Mesendoderm (in vitro differentiated cells): ENCODE measurements around the gene PLGRKT.
"Not testable (repeated sequence)": the region's sequence is repeated elsewhere in the genome, so short reads cannot be mapped to it uniquely, and the experiment has no call there.

Experiments used
- DNase-seq: peaks from one replicate; pipeline ENCODE4 v3.0.0; 2013
- H2AK5ac ChIP-seq: 2 replicates; pipeline ENCODE4 v1.6.1; 2013; ENCODE audit warnings: low read length, inconsistent platforms
- H2BK120ac ChIP-seq: 2 replicates; pipeline ENCODE4 v1.6.1; 2013; ENCODE audit warnings: low read depth, mild to moderate bottlenecking, low read length, moderate library complexity, mixed read lengths
- H2BK15ac ChIP-seq: replicated peaks from 2 replicates; pipeline ENCODE4 v1.6.1; 2013; ENCODE audit warnings: low read depth, mild to moderate bottlenecking, moderate library complexity
- H2BK5ac ChIP-seq: 2 replicates; pipeline ENCODE4 v1.6.1; 2013; ENCODE audit warnings: low read length, inconsistent platforms
- H3K18ac ChIP-seq: 2 replicates; pipeline ENCODE4 v1.6.1; 2013; ENCODE audit warnings: mild to moderate bottlenecking, low read length, mixed read lengths
- H3K23ac ChIP-seq: one replicate; pipeline ENCODE4 v1.6.1; 2013; ENCODE audit warnings: low read length
- H3K27ac ChIP-seq: 2 replicates; pipeline ENCODE4 v1.5.1; 2013; ENCODE audit warnings: low read depth, mild to moderate bottlenecking, inconsistent platforms, low read length, moderate library complexity
- H3K27me3 ChIP-seq: 2 replicates; pipeline ENCODE4 v1.6.1; 2013; ENCODE audit warnings: low read length, control low read depth, mild to moderate bottlenecking, inconsistent platforms; ENCODE audit not compliant: insufficient read depth, poor library complexity
- H3K36me3 ChIP-seq: 2 replicates; pipeline ENCODE4 v1.6.1; 2013; ENCODE audit warnings: low read length, inconsistent platforms; ENCODE audit not compliant: control insufficient read depth, insufficient read depth
- H3K4ac ChIP-seq: one replicate; pipeline ENCODE4 v1.6.1; 2013; ENCODE audit warnings: low read depth, mild to moderate bottlenecking, low read length, moderate library complexity
- H3K4me1 ChIP-seq: 2 replicates; pipeline ENCODE4 v1.6.1; 2013; ENCODE audit warnings: low read depth, low read length, inconsistent platforms; ENCODE audit not compliant: control insufficient read depth
- H3K4me2 ChIP-seq: 2 replicates; pipeline ENCODE4 v1.6.1; 2013; ENCODE audit warnings: low read length
- H3K4me3 ChIP-seq: 2 replicates; pipeline ENCODE4 v1.5.1; 2013; ENCODE audit warnings: mild to moderate bottlenecking, low read length
- H3K56ac ChIP-seq: one replicate; pipeline ENCODE4 v1.6.1; 2013; ENCODE audit warnings: low read length
- H3K79me1 ChIP-seq: 2 replicates; pipeline ENCODE4 v1.6.1; 2013; ENCODE audit warnings: low read length, inconsistent platforms
- H3K79me2 ChIP-seq: 2 replicates; pipeline ENCODE4 v1.6.1; 2013; ENCODE audit warnings: mild to moderate bottlenecking, low read length; ENCODE audit not compliant: control insufficient read depth, insufficient read depth
- H3K9ac ChIP-seq: 2 replicates; pipeline ENCODE4 v1.6.1; 2013; ENCODE audit warnings: low read length, inconsistent platforms
- H4K5ac ChIP-seq: one replicate; pipeline ENCODE4 v1.6.1; 2013; ENCODE audit warnings: low read length
- H4K8ac ChIP-seq: one replicate; pipeline ENCODE4 v1.6.1; 2013; ENCODE audit warnings: low read depth, mild to moderate bottlenecking, control low read depth, low read length, moderate library complexity
- WGBS: extraction: QIAGEN DNeasy Blood & Tissue Kit; methylation state at CpG from one replicate; pipeline ENCODE4 v1.1.7; 2013; ENCODE audit warnings: low lambda C conversion rate, missing lambda C conversion rate; ENCODE audit not compliant: insufficient coverage; ENCODE audit errors: extremely low coverage; 5-methylcytosine and 5-hydroxymethylcytosine counted together

The PLGRKT gene

GRCh38 chr9:5433328-5433727 lies 4.4 kb downstream of the PLGRKT start:
- not testable (repeated sequence) for H3K27me3 ChIP-seq, H3K56ac ChIP-seq, H3K18ac ChIP-seq, H3K9ac ChIP-seq, H2AK5ac ChIP-seq, H2BK120ac ChIP-seq, H3K23ac ChIP-seq, H3K79me2 ChIP-seq, H4K5ac ChIP-seq, H3K79me1 ChIP-seq, H3K4ac ChIP-seq, H3K4me2 ChIP-seq, H3K4me1 ChIP-seq, DNase-seq, H2BK15ac ChIP-seq, H4K8ac ChIP-seq, H2BK5ac ChIP-seq, H3K27ac ChIP-seq, H3K36me3 ChIP-seq, H3K4me3 ChIP-seq
- WGBS = no CpG with 5 or more reads among the region's 26 CpGs

GRCh38 chr9:5432890-5433289 lies 4.8 kb downstream of the PLGRKT start:
- H3K4me1 ChIP-seq, H3K56ac ChIP-seq, DNase-seq, H2BK5ac ChIP-seq, H3K9ac ChIP-seq, H3K4me2 ChIP-seq, H4K5ac ChIP-seq, H3K79me1 ChIP-seq, H4K8ac ChIP-seq, H3K79me2 ChIP-seq, H3K27me3 ChIP-seq, H3K4me3 ChIP-seq, H2AK5ac ChIP-seq, H2BK120ac ChIP-seq, H3K4ac ChIP-seq, H3K27ac ChIP-seq, H3K36me3 ChIP-seq, H3K23ac ChIP-seq, H3K18ac ChIP-seq, H2BK15ac ChIP-seq: not testable (repeated sequence)
- WGBS = no CpG with 5 or more reads among the region's 24 CpGs

- H4K5ac ChIP-seq = no peak overlapping the region
- H3K23ac ChIP-seq = no peak overlapping the region
- no peak overlapping the region for H3K4me2 ChIP-seq
- no peaks in the 10 kb centered on the region for H3K79me1 ChIP-seq
- DNase-seq = no peak
- no peak overlapping the region for H2BK5ac ChIP-seq
- no peak overlapping the region for H3K18ac ChIP-seq
- no peak overlapping the region for H2BK15ac ChIP-seq
- no peak overlapping the region for H3K9ac ChIP-seq
- H2BK120ac ChIP-seq = no peak overlapping the region
- peaks cover 2% of the 10 kb centered on the region for H3K36me3 ChIP-seq
- no peak overlapping the region for H3K4ac ChIP-seq
- no peak overlapping the region for H2AK5ac ChIP-seq
- H3K27ac ChIP-seq = no peak overlapping the region
- no peaks in the 10 kb centered on the region for H3K4me1 ChIP-seq
- whole genome bisulfite sequencing = no CpG with 5 or more reads among the region's 3 CpGs
- H4K8ac ChIP-seq = no peak overlapping the region
- no peaks in the 10 kb centered on the region for H3K27me3 ChIP-seq
- no peak overlapping the region for H3K4me3 ChIP-seq
- no peak overlapping the region for H3K56ac ChIP-seq
- H3K79me2 ChIP-seq = no peaks in the 10 kb centered on the region
These were observed 6.8 kb downstream of the PLGRKT start for GRCh38 chr9:5430912-5431311.

- no peak overlapping the region for H2AK5ac ChIP-seq
- H2BK15ac ChIP-seq = no peak overlapping the region
- no peak overlapping the region for H3K18ac ChIP-seq
- H4K8ac ChIP-seq = no peak overlapping the region
- no peak overlapping the region for H3K23ac ChIP-seq
- H3K4me3 ChIP-seq = no peak overlapping the region
- no peak for DNase-seq
- no peaks in the 10 kb centered on the region for H3K36me3 ChIP-seq
- no peaks in the 10 kb centered on the region for H3K27me3 ChIP-seq
- H3K79me2 ChIP-seq = no peaks in the 10 kb centered on the region
- H3K79me1 ChIP-seq = no peaks in the 10 kb centered on the region
- no peak overlapping the region for H3K4ac ChIP-seq
- H3K4me1 ChIP-seq = no peaks in the 10 kb centered on the region
- no peak overlapping the region for H2BK5ac ChIP-seq
- H2BK120ac ChIP-seq = no peak overlapping the region
- no CpG with 5 or more reads among the region's 10 CpGs for WGBS
- no peak overlapping the region for H3K9ac ChIP-seq
- H3K56ac ChIP-seq = no peak overlapping the region
- H3K27ac ChIP-seq = no peak overlapping the region
- H4K5ac ChIP-seq = no peak overlapping the region
- H3K4me2 ChIP-seq = no peak overlapping the region
These were observed 7.7 kb downstream of the PLGRKT start for GRCh38 chr9:5429873-5430564.

GRCh38 chr9:5428794-5429528 lies 8.8 kb downstream of the PLGRKT start:
- Histone ChIP-seq H3K27ac (no peak overlapping the region), H3K4ac (no peak overlapping the region), H3K4me2 (no peak overlapping the region), H2AK5ac (no peak overlapping the region), H3K4me1 (no peaks in the 10 kb centered on the region), H2BK120ac (no peak overlapping the region), H3K9ac (no peak overlapping the region), H3K27me3 (no peaks in the 10 kb centered on the region), H4K8ac (no peak overlapping the region), H3K79me1 (no peaks in the 10 kb centered on the region), H2BK15ac (no peak overlapping the region), H4K5ac (no peak overlapping the region), H3K18ac (no peak overlapping the region), H3K56ac (no peak overlapping the region), H3K4me3 (no peak overlapping the region), H3K23ac (no peak overlapping the region), H3K36me3 (no peaks in the 10 kb centered on the region), H3K79me2 (no peaks in the 10 kb centered on the region), H2BK5ac (no peak overlapping the region)
- WGBS = no CpG with 5 or more reads among the region's 2 CpGs
- no peak for DNase-seq
